Muscle layer of colon (tissue), 2 donors: ENCODE results near the gene MKLN1.

ENCODE experiments used
- H3K27ac ChIP-seq: one replicate; pipeline ENCODE4 v1.7.0; 2013; ENCODE audit warnings: low read depth, mild to moderate bottlenecking, low read length, moderate library complexity
- H3K27me3 ChIP-seq, 2 donors: one replicate each; pipeline ENCODE4 v1.7.0; 2013; ENCODE audit warnings: low read length in 2 of 2, mild to moderate bottlenecking in 2 of 2; ENCODE audit not compliant: insufficient read depth in 2 of 2, control insufficient read depth in 1 of 2
- H3K36me3 ChIP-seq: one replicate; pipeline ENCODE4 v1.7.0; 2013; ENCODE audit warnings: mild to moderate bottlenecking, low read length; ENCODE audit not compliant: insufficient read depth
- H3K4me1 ChIP-seq: one replicate; pipeline ENCODE4 v1.7.0; 2013; ENCODE audit warnings: mild to moderate bottlenecking, low read length; ENCODE audit not compliant: insufficient read depth
- H3K4me3 ChIP-seq, 2 donors: one replicate each; pipeline ENCODE4 v1.7.0; 2013; ENCODE audit warnings: low read length in 2 of 2, low read depth in 1 of 2, mild to moderate bottlenecking in 1 of 2, moderate library complexity in 1 of 2
- H3K9ac ChIP-seq: one replicate; pipeline ENCODE4 v1.7.0; 2013; ENCODE audit warnings: low read length
- H3K9me3 ChIP-seq: one replicate; pipeline ENCODE4 v1.7.0; 2013; ENCODE audit warnings: mild to moderate bottlenecking, low read length
- donor health status: abdominal sarcoma.
- donor health status: Adenocarcinoma of cecum.

Gene MKLN1

GRCh38 chr7:131532570-131533091 is 205.0 kb downstream of the MKLN1 start:
- H3K9me3 ChIP-seq: no peaks in the 10 kb centered on the region
- H3K4me3 ChIP-seq: no peak overlapping the region
- H3K9ac ChIP-seq: no peak overlapping the region
- H3K27ac ChIP-seq: no peak overlapping the region
- no peaks in the 10 kb centered on the region for H3K27me3 ChIP-seq
- H3K36me3 ChIP-seq: no peaks in the 10 kb centered on the region
- no peaks in the 10 kb centered on the region for H3K4me1 ChIP-seq

- Histone ChIP-seq H3K9ac (no peak overlapping the region), H3K9me3 (no peaks in the 10 kb centered on the region), H3K4me1 (no peaks in the 10 kb centered on the region), H3K4me3 (no peak overlapping the region), H3K36me3 (no peaks in the 10 kb centered on the region), H3K27ac (no peak overlapping the region), H3K27me3 (no peaks in the 10 kb centered on the region)
These were observed 205.5 kb downstream of the MKLN1 start for GRCh38 chr7:131533151-131533559.

DNA sequence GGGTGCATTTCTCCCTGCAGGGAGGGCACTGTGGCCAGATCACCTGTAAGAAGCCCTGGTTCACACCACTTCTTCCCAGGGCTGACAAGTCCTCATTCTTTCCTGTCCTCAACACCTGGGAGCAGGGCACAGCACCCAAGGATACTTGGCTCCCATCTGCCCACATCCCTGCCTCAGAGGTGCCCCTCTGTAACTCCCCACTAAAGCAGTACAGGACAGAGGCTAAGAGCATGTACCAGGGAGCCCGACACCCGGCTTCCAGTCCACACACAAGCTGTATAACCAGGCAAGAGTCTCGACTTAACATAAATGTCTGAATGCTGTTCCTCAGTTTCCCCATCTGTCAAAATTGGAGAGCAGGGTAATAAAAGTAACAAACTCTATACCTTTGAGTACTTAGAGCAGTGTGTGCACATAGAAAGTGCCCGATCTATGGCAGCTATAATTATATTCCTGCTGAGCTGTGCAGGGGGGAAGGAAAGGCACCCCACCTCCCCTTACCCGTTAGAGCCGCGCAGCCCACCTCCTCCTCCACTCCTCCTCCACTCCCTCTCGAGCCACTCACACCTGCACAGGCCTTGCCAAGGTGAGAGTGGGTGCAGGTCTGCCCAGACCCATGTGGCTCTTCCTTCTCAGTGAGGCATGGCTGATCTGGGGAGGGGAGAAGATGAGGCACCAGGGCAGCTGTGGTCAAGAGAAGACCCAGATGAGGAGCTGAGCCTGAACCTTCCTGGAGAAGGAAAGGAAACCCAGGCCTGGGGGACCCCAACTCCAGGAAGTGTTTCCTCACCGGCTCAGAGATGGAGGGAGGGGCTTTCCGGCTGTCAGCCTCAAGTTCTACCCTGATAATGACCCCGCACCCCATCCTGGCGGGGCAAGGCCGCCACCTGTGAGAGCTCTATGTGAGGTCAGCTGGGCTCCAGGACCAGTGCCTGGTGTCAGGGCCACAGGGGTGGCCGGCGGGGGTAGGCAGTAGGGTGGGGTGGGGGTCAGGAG is 206.2 kb downstream of the MKLN1 start:
- Histone ChIP-seq H3K36me3 (no peaks in the 10 kb centered on the region), H3K27me3 (no peaks in the 10 kb centered on the region), H3K9ac (no peak overlapping the region), H3K27ac (no peak overlapping the region), H3K4me1 (peaks cover 6% of the 10 kb centered on the region), H3K4me3 (no peak overlapping the region), H3K9me3 (no peaks in the 10 kb centered on the region)

- no peak overlapping the region for H3K9ac ChIP-seq
- H3K27ac ChIP-seq: no peak overlapping the region
- H3K27me3 ChIP-seq: no peaks in the 10 kb centered on the region
- peaks cover 31% of the 10 kb centered on the region for H3K4me1 ChIP-seq
- no peak overlapping the region for H3K4me3 ChIP-seq
- H3K9me3 ChIP-seq: no peaks in the 10 kb centered on the region
- no peaks in the 10 kb centered on the region for H3K36me3 ChIP-seq
These were observed 208.7 kb downstream of the MKLN1 start for GRCh38 chr7:131536361-131536849.

DNA sequence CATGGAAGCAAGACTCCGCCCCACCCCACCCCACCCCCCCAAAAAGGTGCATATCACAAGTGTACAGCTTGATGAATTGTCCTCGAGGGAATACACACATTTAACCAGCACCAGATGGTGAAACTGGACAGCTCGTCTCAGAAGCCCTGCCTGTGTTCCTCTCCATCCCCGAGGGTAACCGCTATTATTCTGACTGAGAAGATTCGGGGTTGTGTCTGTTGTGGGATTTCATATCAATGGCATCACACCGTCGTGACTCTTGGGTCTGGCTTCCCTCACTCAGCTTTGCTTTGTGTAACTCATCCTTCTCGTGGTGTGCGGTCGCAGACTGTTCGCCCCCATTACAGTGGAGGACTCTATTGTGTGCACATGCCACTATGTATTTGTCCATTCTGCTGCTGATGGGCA is 209.9 kb downstream of the MKLN1 start:
- no peaks in the 10 kb centered on the region for H3K9me3 ChIP-seq
- no peak overlapping the region for H3K9ac ChIP-seq
- H3K4me3 ChIP-seq: no peak overlapping the region
- peaks cover 39% of the 10 kb centered on the region for H3K4me1 ChIP-seq
- no peaks in the 10 kb centered on the region for H3K36me3 ChIP-seq
- H3K27me3 ChIP-seq: no peaks in the 10 kb centered on the region
- no peak overlapping the region for H3K27ac ChIP-seq

GRCh38 chr7:131538071-131538812 is 210.6 kb downstream of the MKLN1 start:
- Histone ChIP-seq H3K4me3 (no peak overlapping the region), H3K9ac (no peak overlapping the region), H3K4me1 (peaks cover 39% of the 10 kb centered on the region), H3K27me3 (no peaks in the 10 kb centered on the region), H3K36me3 (no peaks in the 10 kb centered on the region), H3K27ac (no peak overlapping the region), H3K9me3 (no peaks in the 10 kb centered on the region)

DNA sequence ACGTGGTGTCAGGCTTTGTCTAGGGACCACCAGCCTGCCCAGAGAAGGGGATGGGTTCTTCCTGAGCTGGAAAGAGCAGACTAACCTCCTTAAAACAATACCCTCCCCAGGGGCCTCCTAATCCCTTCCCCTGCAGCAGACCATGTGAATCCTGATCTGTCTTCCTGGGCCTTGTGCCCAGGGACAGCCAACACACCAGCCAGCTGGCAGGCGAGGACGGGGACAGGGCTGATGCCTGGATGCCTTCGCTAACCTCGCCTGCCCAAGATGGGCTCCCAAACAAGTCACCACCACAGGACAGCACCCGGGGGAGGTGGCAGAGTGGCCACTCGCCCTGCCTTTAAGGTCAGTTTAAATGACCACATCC is 211.1 kb downstream of the MKLN1 start:
- H3K4me3 ChIP-seq: no peak overlapping the region
- no peak overlapping the region for H3K9ac ChIP-seq
- no peak overlapping the region for H3K27ac ChIP-seq
- no peaks in the 10 kb centered on the region for H3K27me3 ChIP-seq
- no peaks in the 10 kb centered on the region for H3K36me3 ChIP-seq
- peaks cover 39% of the 10 kb centered on the region for H3K4me1 ChIP-seq
- H3K9me3 ChIP-seq: no peaks in the 10 kb centered on the region

GRCh38 chr7:131540491-131541162 is 213.0 kb downstream of the MKLN1 start:
- H3K27me3 ChIP-seq: no peaks in the 10 kb centered on the region
- peaks cover 52% of the 10 kb centered on the region for H3K4me1 ChIP-seq
- H3K9ac ChIP-seq: no peak overlapping the region
- H3K4me3 ChIP-seq: no peak overlapping the region
- no peaks in the 10 kb centered on the region for H3K9me3 ChIP-seq
- peak overlapping the region; percentile 63 for H3K27ac ChIP-seq
- no peaks in the 10 kb centered on the region for H3K36me3 ChIP-seq

DNA sequence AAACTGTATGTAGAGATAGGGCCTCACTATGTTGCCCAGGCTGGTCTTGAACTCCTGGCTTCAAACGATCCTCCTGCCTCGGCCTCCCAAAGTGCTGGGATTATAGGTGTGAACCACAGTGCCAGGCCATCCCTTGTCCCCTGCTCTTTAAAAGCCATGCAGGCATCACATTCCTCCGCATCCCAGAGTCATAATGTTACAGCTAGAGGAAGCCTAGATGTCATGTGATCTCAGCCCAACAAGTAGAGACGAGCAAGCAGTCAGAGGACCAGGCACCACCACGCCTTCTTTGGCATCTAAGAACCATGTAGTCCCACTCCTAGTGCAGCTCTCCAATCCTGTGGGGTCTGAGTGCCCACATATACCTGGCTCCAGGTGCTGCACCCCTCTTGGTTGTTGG is 215.6 kb downstream of the MKLN1 start:
- no peaks in the 10 kb centered on the region for H3K36me3 ChIP-seq
- no peak overlapping the region for H3K9ac ChIP-seq
- no peaks in the 10 kb centered on the region for H3K27me3 ChIP-seq
- no peak overlapping the region for H3K4me3 ChIP-seq
- H3K9me3 ChIP-seq: no peaks in the 10 kb centered on the region
- peaks cover 56% of the 10 kb centered on the region for H3K4me1 ChIP-seq
- H3K27ac ChIP-seq: no peak overlapping the region

GRCh38 chr7:131544021-131544420 is 216.3 kb downstream of the MKLN1 start:
- H3K9ac ChIP-seq: no peak overlapping the region
- H3K4me3 ChIP-seq: no peak overlapping the region
- H3K27me3 ChIP-seq: no peaks in the 10 kb centered on the region
- H3K4me1 ChIP-seq: peaks cover 49% of the 10 kb centered on the region
- no peak overlapping the region for H3K27ac ChIP-seq
- H3K36me3 ChIP-seq: no peaks in the 10 kb centered on the region
- H3K9me3 ChIP-seq: no peaks in the 10 kb centered on the region
